HepG2 (cell line): Measurements from ENCODE around the gene WDR6. TPM values are rescaled to one million over a fixed set of nuclear protein-coding genes. Genes with fewer than 3 reads are reported as not detected.

Experiments used
- ADNP ChIP-seq: sonication (generic); formaldehyde crosslinking; IDR thresholded peaks from 2 replicates; pipeline ENCODE4 v1.4.0; 2020; ENCODE audit warnings: missing genetic modification reagents
- AGO2 ChIP-seq: fragments of 200-400 bp; formaldehyde crosslinking; optimal IDR thresholded peaks from 2 replicates; pipeline ENCODE3; 2017; ENCODE audit warnings: mild to moderate bottlenecking, low read depth, low read length, moderate library complexity
- HMG20B ChIP-seq: conservative IDR thresholded peaks from 2 replicates; pipeline ENCODE4 v1.6.1; 2016; ENCODE audit warnings: missing genetic modification reagents, missing compliant biosample characterization
- HNRNPLL ChIP-seq: fragments of 200-400 bp; formaldehyde crosslinking; IDR thresholded peaks from 2 replicates; pipeline ENCODE4 v1.6.1; 2017; ENCODE audit warnings: mild to moderate bottlenecking, low read depth, low read length; ENCODE audit not compliant: poor library complexity, severe bottlenecking
- KAT7 ChIP-seq: IDR thresholded peaks from 2 replicates; pipeline ENCODE4 v1.6.1; 2018; ENCODE audit warnings: borderline replicate concordance, missing compliant biosample characterization
- NR0B2 ChIP-seq: sonication (generic); formaldehyde crosslinking; IDR thresholded peaks from 2 replicates; pipeline ENCODE4 v1.4.0; 2020; ENCODE audit warnings: mild to moderate bottlenecking, missing genetic modification reagents
- PCBP2 ChIP-seq: fragments of 200-400 bp; formaldehyde crosslinking; optimal IDR thresholded peaks from 2 replicates; pipeline ENCODE3; 2018; ENCODE audit warnings: low read length, low read depth; ENCODE audit not compliant: poor library complexity, severe bottlenecking
- RBM39 ChIP-seq: fragments of 200-400 bp; formaldehyde crosslinking; IDR thresholded peaks from one replicate; pipeline ENCODE4 v1.6.1; 2018; ENCODE audit warnings: antibody characterized with exemption, mild to moderate bottlenecking, low read depth, low read length; ENCODE audit not compliant: poor library complexity, severe bottlenecking
- SALL2 ChIP-seq: sonication (generic); formaldehyde crosslinking; IDR thresholded peaks from 2 replicates; pipeline ENCODE4 v1.8.1; 2023; ENCODE audit warnings: mild to moderate bottlenecking, missing genetic modification reagents, inconsistent platforms
- SAP130 ChIP-seq: IDR thresholded peaks from 2 replicates; pipeline ENCODE4 v1.6.1; 2016; ENCODE audit warnings: low read depth
- STAT5B ChIP-seq: sonication (generic); formaldehyde crosslinking; IDR thresholded peaks from 2 replicates; pipeline ENCODE4 v1.4.0; 2020; ENCODE audit warnings: missing genetic modification reagents
- ZIK1 ChIP-seq: sonication (generic); formaldehyde crosslinking; IDR thresholded peaks from 2 replicates; pipeline ENCODE4 v1.5.0; 2020; ENCODE audit warnings: mild to moderate bottlenecking, low read depth, missing genetic modification reagents, borderline replicate concordance
- ZMYM2 ChIP-seq: sonication (generic); formaldehyde crosslinking; IDR thresholded peaks from 2 replicates; pipeline ENCODE4 v1.8.0; 2022; ENCODE audit warnings: mild to moderate bottlenecking, missing genetic modification reagents
- ZNF354B ChIP-seq: sonication (generic); formaldehyde crosslinking; IDR thresholded peaks from 2 replicates; pipeline ENCODE4 v1.8.0; 2022; ENCODE audit warnings: mild to moderate bottlenecking, missing genetic modification reagents
- ZNF367 ChIP-seq: sonication (generic); formaldehyde crosslinking; IDR thresholded peaks from 2 replicates; pipeline ENCODE4 v1.4.0; 2020; ENCODE audit warnings: missing genetic modification reagents, borderline replicate concordance
- ZNF543 ChIP-seq: sonication (generic); formaldehyde crosslinking; IDR thresholded peaks from 2 replicates; pipeline ENCODE4 v1.4.0; 2020; ENCODE audit warnings: mild to moderate bottlenecking, missing genetic modification reagents
- ZNF607 ChIP-seq: sonication (generic); formaldehyde crosslinking; IDR thresholded peaks from 2 replicates; pipeline ENCODE4 v1.5.1; 2020; ENCODE audit warnings: missing genetic modification reagents, mild to moderate bottlenecking, borderline replicate concordance
- ZNF773 ChIP-seq: sonication (generic); formaldehyde crosslinking; IDR thresholded peaks from 2 replicates; pipeline ENCODE4 v1.4.0; 2020; ENCODE audit warnings: missing genetic modification reagents, borderline replicate concordance
- ZNF879 ChIP-seq: sonication (generic); formaldehyde crosslinking; IDR thresholded peaks from 2 replicates; pipeline ENCODE4 v1.8.1; 2023; ENCODE audit warnings: missing genetic modification reagents
- ZNF891 ChIP-seq: sonication (generic); formaldehyde crosslinking; IDR thresholded peaks from 2 replicates; pipeline ENCODE4 v1.5.0; 2020; ENCODE audit warnings: mild to moderate bottlenecking, missing genetic modification reagents
- polyA plus RNA-seq, 8 experiments: library from polyadenylated mRNA; depleted of rRNA in 3 of 8; stranded (reverse) in 7 of 8; unstranded in 1 of 8; fragments of >200 nt; fragmentation: Illumina TruSeq in 4 of 8; extraction: Trizol in 4 of 8; gene quantifications; 2 replicates each; pipeline versions ENCODE4 v1.2.1 to v1.2.3, GENCODE V29; 2011 to 2016; ENCODE audit warnings: low read depth in 4 of 8, missing spikeins in 1 of 8, mixed read lengths in 1 of 8; ENCODE audit not compliant: insufficient read depth in 1 of 8
- total RNA-seq, 5 experiments: library from RNA; depleted of rRNA; stranded (reverse); fragments of >200 nt; fragmentation: Illumina TruSeq; extraction: Trizol; gene quantifications; 2 replicates each; pipeline ENCODE4 v1.2.3, GENCODE V29; 2016; ENCODE audit warnings: low read depth in 1 of 5
- TF ChIP-seq, protein P1 (sequence below): sonication (generic); formaldehyde crosslinking; IDR thresholded peaks from 2 replicates; pipeline ENCODE4 v1.4.0; 2020; ENCODE audit warnings: missing genetic modification reagents
- TF ChIP-seq, protein P2 (sequence below), 2 experiments: sonication (generic) in 1 of 2; formaldehyde crosslinking in 1 of 2; IDR thresholded peaks; 2 replicates each; pipeline versions ENCODE4 v1.5.1 to v1.6.1; 2011 to 2020; ENCODE audit warnings: borderline replicate concordance in 1 of 2, low read depth in 1 of 2, low read length in 1 of 2, mild to moderate bottlenecking in 1 of 2, missing genetic modification reagents in 1 of 2, moderate library complexity in 1 of 2
- TF ChIP-seq, protein P3 (sequence below): sonication (generic); formaldehyde crosslinking; IDR thresholded peaks from 2 replicates; pipeline ENCODE4 v1.4.0; 2020; ENCODE audit warnings: mild to moderate bottlenecking, missing genetic modification reagents, borderline replicate concordance

The WDR6 gene
- total and polyA plus RNA-seq, 2 of the 13 experiments (the other 11 are each of a cell fraction or from before 2014, with no cell fraction given), result 73.4 to 139 TPM

- TF ChIP-seq ZIK1 (CRISPR knock-in tag) (no peak), ZNF367 (CRISPR knock-in tag) (peak; percentile 82; the same call in 1 of the 2 replicates), SAP130 (CRISPR knock-in tag) (peak; percentile 86), SALL2 (CRISPR knock-in tag) (peak; percentile 65), HNRNPLL (no peak), ZNF879 (0 out of 2 replicates have a peak, but pooled peaks have one; percentile 38), NR0B2 (CRISPR knock-in tag) (peak; percentile 76; the same call in 1 of the 2 replicates), ZNF607 (0 out of 2 replicates have a peak, but pooled peaks have one; percentile 53), ZNF773 (CRISPR knock-in tag) (no peak), ADNP (CRISPR knock-in tag) (0 out of 2 replicates have a peak, but pooled peaks have one; percentile 37), ZNF891 (peak; percentile 34; the same call in 1 of the 2 replicates), HMG20B (CRISPR knock-in tag) (no peak; the same call in 1 of the 2 replicates), AGO2 (peak; percentile 73), ZNF354B (CRISPR knock-in tag) (no peak), ZMYM2 (CRISPR knock-in tag) (no peak), ZNF543 (CRISPR knock-in tag) (no peak; the same call in 1 of the 2 replicates), RBM39 (peak; percentile 75), PCBP2 (no peak), STAT5B (CRISPR knock-in tag) (no peak; the same call in 1 of the 2 replicates), KAT7 (CRISPR knock-in tag) (peak; percentile 73; the same call in 1 of the 2 replicates)
- TF ChIP-seq, protein P1, sequence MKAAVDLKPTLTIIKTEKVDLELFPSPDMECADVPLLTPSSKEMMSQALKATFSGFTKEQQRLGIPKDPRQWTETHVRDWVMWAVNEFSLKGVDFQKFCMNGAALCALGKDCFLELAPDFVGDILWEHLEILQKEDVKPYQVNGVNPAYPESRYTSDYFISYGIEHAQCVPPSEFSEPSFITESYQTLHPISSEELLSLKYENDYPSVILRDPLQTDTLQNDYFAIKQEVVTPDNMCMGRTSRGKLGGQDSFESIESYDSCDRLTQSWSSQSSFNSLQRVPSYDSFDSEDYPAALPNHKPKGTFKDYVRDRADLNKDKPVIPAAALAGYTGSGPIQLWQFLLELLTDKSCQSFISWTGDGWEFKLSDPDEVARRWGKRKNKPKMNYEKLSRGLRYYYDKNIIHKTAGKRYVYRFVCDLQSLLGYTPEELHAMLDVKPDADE (CRISPR knock-in tag), result peak; percentile 81; the same call in 1 of the 2 replicates
- TF ChIP-seq, protein P2, sequence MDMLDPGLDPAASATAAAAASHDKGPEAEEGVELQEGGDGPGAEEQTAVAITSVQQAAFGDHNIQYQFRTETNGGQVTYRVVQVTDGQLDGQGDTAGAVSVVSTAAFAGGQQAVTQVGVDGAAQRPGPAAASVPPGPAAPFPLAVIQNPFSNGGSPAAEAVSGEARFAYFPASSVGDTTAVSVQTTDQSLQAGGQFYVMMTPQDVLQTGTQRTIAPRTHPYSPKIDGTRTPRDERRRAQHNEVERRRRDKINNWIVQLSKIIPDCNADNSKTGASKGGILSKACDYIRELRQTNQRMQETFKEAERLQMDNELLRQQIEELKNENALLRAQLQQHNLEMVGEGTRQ (IDR thresholded peaks at IDR 0.05; ENCODE audit: low read depth, low read length), result no peak
- TF ChIP-seq, protein P2 (CRISPR knock-in tag; IDR thresholded peaks at IDR 0.05; ENCODE audit: borderline replicate concordance), result peak; percentile 53; the same call in 1 of the 2 replicates
- TF ChIP-seq, protein P3, sequence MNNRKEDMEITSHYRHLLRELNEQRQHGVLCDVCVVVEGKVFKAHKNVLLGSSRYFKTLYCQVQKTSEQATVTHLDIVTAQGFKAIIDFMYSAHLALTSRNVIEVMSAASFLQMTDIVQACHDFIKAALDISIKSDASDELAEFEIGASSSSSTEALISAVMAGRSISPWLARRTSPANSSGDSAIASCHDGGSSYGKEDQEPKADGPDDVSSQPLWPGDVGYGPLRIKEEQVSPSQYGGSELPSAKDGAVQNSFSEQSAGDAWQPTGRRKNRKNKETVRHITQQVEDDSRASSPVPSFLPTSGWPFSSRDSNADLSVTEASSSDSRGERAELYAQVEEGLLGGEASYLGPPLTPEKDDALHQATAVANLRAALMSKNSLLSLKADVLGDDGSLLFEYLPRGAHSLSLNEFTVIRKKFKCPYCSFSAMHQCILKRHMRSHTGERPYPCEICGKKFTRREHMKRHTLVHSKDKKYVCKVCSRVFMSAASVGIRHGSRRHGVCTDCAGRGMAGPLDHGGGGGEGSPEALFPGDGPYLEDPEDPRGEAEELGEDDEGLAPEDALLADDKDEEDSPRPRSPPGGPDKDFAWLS (CRISPR knock-in tag), result no peak
Observed at GRCh38 chr3:49021813-49022687, 14.9 kb downstream of the WDR6 start, which contains the start of gene NDUFAF3 (continued).
